ENCODE data around the gene ASTN2.

DNA sequence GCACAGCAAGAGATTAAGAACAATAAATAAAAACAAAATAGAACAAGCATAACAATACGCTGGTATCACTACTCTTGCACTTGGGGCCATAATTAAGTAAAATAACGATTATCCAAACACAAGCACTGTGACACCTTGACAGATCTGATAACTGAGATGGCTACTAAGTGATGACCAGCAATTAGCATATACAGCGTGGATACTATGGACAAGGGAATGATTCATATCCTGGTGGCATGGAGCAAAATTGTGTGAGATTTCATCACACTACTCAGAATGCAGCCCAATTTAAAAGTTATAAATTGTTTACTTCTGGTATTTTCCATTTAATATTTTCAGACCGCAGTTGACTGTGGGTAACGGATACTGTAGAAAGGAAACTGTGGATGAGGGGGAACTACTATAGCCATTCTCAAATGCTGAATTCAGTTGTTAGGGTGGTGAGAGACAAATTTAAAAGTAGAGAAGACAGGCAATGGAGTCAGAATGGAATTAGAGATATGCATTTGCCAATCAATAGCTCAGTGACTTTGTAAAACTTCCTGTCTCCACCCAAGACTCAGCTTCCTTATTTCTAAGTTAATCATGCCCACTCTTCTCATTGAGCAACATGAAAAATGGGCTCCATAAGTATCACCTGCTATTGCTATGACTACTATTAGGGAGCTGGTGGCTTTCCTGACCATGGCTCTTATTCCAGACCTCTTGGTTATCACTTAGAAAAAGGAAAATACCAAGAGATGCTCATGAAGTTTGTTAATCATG lies 427.0 kb downstream of the ASTN2 start:
- TF ChIP-seq, protein P1, sequence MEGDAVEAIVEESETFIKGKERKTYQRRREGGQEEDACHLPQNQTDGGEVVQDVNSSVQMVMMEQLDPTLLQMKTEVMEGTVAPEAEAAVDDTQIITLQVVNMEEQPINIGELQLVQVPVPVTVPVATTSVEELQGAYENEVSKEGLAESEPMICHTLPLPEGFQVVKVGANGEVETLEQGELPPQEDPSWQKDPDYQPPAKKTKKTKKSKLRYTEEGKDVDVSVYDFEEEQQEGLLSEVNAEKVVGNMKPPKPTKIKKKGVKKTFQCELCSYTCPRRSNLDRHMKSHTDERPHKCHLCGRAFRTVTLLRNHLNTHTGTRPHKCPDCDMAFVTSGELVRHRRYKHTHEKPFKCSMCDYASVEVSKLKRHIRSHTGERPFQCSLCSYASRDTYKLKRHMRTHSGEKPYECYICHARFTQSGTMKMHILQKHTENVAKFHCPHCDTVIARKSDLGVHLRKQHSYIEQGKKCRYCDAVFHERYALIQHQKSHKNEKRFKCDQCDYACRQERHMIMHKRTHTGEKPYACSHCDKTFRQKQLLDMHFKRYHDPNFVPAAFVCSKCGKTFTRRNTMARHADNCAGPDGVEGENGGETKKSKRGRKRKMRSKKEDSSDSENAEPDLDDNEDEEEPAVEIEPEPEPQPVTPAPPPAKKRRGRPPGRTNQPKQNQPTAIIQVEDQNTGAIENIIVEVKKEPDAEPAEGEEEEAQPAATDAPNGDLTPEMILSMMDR (conservative IDR thresholded peaks at IDR 0.05; ENCODE audit: low read length): no peak
- TF ChIP-seq EZH2phosphoT487 (IDR thresholded peaks at IDR 0.05; ENCODE audit: borderline replicate concordance, low read depth, low read length): no peak
